Activated T-cell treated with anti-CD3 and anti-CD28 coated beads, Interleukin-2, amount 50 U/mL, for 48 hours (primary cell): ENCODE measurements around the gene CD84.
A peak's percentile ranks its signal among the peaks of the same experiment; 100 is the strongest.
"Not testable (repeated sequence)": the region's sequence is repeated elsewhere in the genome, so short reads cannot be mapped to it uniquely, and the experiment has no call there.

Source experiments
- DNase-seq, 2 experiments: peaks; one replicate each; pipeline ENCODE4 v3.0.0-alpha.2; 2020

CD84 gene

GRCh38 chr1:160608941-160609340 lies 29.6 kb upstream of the CD84 start:
- DNase-seq, result no peak

GRCh38 chr1:160608514-160608913 lies 29.2 kb upstream of the CD84 start:
- DNase-seq, result no peak

- DNase-seq, result no peak
These were observed 28.8 kb upstream of the CD84 start for GRCh38 chr1:160608057-160608456.

GRCh38 chr1:160607672-160608032 lies 28.4 kb upstream of the CD84 start:
- no peak for DNase-seq

GRCh38 chr1:160607011-160607671 lies 27.8 kb upstream of the CD84 start:
- peak; percentile 57 to 63 for DNase-seq

GRCh38 chr1:160606611-160607010 lies 27.3 kb upstream of the CD84 start:
- DNase-seq, result no peak

- DNase-seq, result no peak
These were observed 26.6 kb upstream of the CD84 start for GRCh38 chr1:160605792-160606479.

GRCh38 chr1:160605205-160605604 lies 25.9 kb upstream of the CD84 start:
- DNase-seq, result no peak

GRCh38 chr1:160597705-160598104 lies 18.4 kb upstream of the CD84 start:
- no peak for DNase-seq

GRCh38 chr1:160597051-160597450 lies 17.8 kb upstream of the CD84 start:
- DNase-seq, result no peak

GRCh38 chr1:160590488-160590887 lies 11.2 kb upstream of the CD84 start:
- DNase-seq, result no peak

- no peak for DNase-seq
These were observed 9.2 kb upstream of the CD84 start for GRCh38 chr1:160588468-160588867.

GRCh38 chr1:160584784-160585183 lies 5.5 kb upstream of the CD84 start:
- DNase-seq, result no peak

GRCh38 chr1:160582976-160583375 lies 3.7 kb upstream of the CD84 start:
- DNase-seq, result not testable (repeated sequence)

GRCh38 chr1:160581961-160582360 lies 2.7 kb upstream of the CD84 start:
- no peak for DNase-seq

GRCh38 chr1:160580221-160580812 lies 1.0 kb upstream of the CD84 start:
- DNase-seq, result no peak

- DNase-seq, result no peak
These were observed 638 bp downstream of the CD84 start for GRCh38 chr1:160578525-160579191.

GRCh38 chr1:160578175-160578524 lies 1.1 kb downstream of the CD84 start:
- DNase-seq, result no peak

GRCh38 chr1:160577671-160578070 lies 1.6 kb downstream of the CD84 start:
- no peak for DNase-seq

- no peak for DNase-seq
These were observed 2.4 kb downstream of the CD84 start for GRCh38 chr1:160576884-160577283.

GRCh38 chr1:160576390-160576789 lies 2.9 kb downstream of the CD84 start:
- peak; percentile 51 to 59 for DNase-seq

GRCh38 chr1:160575112-160575664 lies 4.1 kb downstream of the CD84 start:
- peak in 1 of 2 experiments; percentile 43 for DNase-seq

GRCh38 chr1:160570840-160571239 lies 8.5 kb downstream of the CD84 start:
- no peak for DNase-seq

- DNase-seq, result no peak
These were observed 9.5 kb downstream of the CD84 start for GRCh38 chr1:160569806-160570205.
